SU-DHL-6 (cell line): ENCODE data around the gene CEP170.
"Not testable (repeated sequence)": the region's sequence is repeated elsewhere in the genome, so short reads cannot be mapped to it uniquely, and the experiment has no call there.

Source experiments
- CTCF ChIP-seq: fragments of 200-600 bp; sonication (generic); IDR thresholded peaks from one replicate; pipeline ENCODE4 v1.5.1; 2017; ENCODE audit warnings: antibody characterized with exemption, mild to moderate bottlenecking, low read length, moderate library complexity; ENCODE audit not compliant: insufficient read depth, poor library complexity, severe bottlenecking
- EZH2phosphoT487 ChIP-seq: fragments of 200-600 bp; sonication (generic), shearing (Covaris generic); conservative IDR thresholded peaks from 2 replicates; pipeline ENCODE4 v1.6.1; 2018; ENCODE audit warnings: mild to moderate bottlenecking, antibody characterized with exemption, low read length, moderate library complexity, mixed read lengths

GRCh38 chr1:243201316-243201715, 53.8 kb downstream of the CEP170 start:
- TF ChIP-seq CTCF, EZH2phosphoT487: not testable (repeated sequence)
